Measurements from ENCODE around the gene CCDC146. TPM values are rescaled to one million over a fixed set of nuclear protein-coding genes. Genes with fewer than 3 reads are reported as not detected.
"Not testable (repeated sequence)": the region's sequence is repeated elsewhere in the genome, so short reads cannot be mapped to it uniquely, and the experiment has no call there.

The CCDC146 gene
- total RNA-seq, 4 donors from 2014 or later, result 14.7 to 23.6 (median 17.6) TPM

DNA sequence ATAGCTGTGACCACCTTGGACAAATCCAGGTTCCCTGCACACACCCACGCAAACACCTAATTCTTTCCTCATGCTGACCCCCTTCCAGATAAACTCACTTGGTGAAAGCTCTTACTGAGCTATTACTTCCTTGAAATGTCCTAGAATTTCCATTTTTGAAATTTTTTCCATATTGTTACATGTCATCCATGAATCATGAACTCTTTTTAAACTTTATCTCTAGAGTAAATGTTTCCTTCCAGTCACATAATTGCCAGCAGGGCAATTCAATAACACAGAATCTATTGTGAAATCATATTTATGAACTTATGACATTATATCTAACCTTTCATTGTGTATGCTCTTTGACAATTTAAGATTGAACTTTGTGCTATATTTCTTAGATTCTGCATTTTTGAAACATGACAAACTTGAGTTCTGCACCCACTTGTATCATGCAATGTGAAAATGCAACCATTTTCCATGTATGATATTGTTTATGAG lies 104.0 kb downstream of the CCDC146 start:
- Histone ChIP-seq H3K9me3 (peaks cover 0 to 22% (median 0%) of the 10 kb centered on the region in 4 donors), H3K36me3 (no peaks in the 10 kb centered on the region), H3K27ac (no peak overlapping the region), H3K4me3 (no peak overlapping the region), H3K27me3 (no peaks in the 10 kb centered on the region), H3K4me1 (peaks cover 0 to 16% (median 0%) of the 10 kb centered on the region in 4 donors)
- WGBS, 2 donors, result 52 to 57% methylated on average over 1 of the region's 1 CpG
- no peak for DNase-seq (ENCODE audit: low spot score in 2 of 2)
- TF ChIP-seq EP300 (IDR thresholded peaks at IDR 0.05) (no peak), POLR2A (IDR thresholded peaks at IDR 0.05) (no peak)
- TF ChIP-seq, protein P1, sequence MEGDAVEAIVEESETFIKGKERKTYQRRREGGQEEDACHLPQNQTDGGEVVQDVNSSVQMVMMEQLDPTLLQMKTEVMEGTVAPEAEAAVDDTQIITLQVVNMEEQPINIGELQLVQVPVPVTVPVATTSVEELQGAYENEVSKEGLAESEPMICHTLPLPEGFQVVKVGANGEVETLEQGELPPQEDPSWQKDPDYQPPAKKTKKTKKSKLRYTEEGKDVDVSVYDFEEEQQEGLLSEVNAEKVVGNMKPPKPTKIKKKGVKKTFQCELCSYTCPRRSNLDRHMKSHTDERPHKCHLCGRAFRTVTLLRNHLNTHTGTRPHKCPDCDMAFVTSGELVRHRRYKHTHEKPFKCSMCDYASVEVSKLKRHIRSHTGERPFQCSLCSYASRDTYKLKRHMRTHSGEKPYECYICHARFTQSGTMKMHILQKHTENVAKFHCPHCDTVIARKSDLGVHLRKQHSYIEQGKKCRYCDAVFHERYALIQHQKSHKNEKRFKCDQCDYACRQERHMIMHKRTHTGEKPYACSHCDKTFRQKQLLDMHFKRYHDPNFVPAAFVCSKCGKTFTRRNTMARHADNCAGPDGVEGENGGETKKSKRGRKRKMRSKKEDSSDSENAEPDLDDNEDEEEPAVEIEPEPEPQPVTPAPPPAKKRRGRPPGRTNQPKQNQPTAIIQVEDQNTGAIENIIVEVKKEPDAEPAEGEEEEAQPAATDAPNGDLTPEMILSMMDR (IDR thresholded peaks at IDR 0.05), result no peak

DNA sequence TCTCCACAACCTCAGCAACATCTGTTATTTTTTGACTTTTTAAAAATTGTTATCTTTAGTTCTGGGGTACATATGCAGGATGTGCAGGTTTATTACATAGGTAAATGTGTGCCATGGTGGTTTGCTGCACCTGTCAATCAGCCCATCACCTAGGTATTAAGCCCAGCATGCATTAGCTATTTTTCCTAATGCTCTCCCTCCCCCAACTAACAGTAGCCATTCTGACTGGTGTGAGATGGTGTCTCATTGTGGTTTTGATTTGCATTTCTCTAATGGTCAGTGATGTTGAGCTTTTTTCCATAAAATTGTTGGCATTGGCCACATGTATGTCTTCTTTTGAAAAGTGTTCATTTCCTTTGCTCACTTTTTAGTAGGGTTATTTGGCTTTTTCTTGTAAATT lies 106.4 kb downstream of the CCDC146 start:
- H3K36me3 ChIP-seq; H3K4me3 ChIP-seq; H3K27ac ChIP-seq; H3K27me3 ChIP-seq; DNase-seq (ENCODE audit: low spot score in 2 of 2): not testable (repeated sequence)
- Histone ChIP-seq H3K9me3 (peaks cover 0 to 22% (median 0%) of the 10 kb centered on the region in 4 donors), H3K4me1 (peaks cover 0 to 17% (median 0%) of the 10 kb centered on the region in 4 donors)

DNA sequence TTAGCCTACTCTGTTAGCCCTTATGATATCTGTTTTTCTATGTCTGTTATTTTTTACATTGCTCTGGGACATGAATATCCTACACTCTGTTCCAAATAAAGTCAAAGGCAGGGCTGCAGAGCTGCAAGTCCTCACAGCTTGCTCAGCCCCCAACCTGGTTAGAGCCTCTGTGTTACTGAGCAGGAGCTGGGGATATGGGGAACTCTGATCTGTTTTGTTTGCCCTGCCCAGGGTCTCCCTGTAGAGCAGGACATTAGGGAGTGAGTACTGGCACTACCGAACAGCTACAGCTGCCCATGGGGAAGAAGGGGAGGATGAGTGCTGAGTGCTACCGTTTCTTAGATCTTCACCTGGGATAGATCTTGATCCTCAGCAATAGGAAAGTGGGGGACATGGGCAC lies 110.1 kb downstream of the CCDC146 start:
- no peaks in the 10 kb centered on the region for H3K27me3 ChIP-seq
- no peak for DNase-seq (ENCODE audit: low spot score in 2 of 2)

DNA sequence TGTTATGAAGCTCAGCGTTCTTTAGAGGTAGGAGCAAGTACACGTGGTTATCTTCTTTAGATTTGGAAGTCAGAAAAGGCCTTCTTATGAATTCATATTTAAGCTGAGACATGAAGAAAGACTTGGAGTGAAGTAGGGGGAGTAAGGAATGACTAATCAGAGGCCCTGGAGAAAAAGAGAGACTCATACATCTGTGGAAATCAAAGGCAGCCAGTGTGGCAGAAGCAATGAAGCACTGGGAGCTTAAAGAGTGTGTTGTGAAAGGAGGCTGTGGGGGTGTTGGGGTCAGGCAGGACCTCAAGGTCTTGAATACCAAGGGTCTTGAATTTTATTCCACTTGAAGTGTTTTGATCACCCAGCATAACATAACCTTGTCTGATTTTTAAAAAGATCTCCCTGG lies 112.9 kb downstream of the CCDC146 start:
- Histone ChIP-seq H3K9me3 (peaks cover 0 to 11% (median 0%) of the 10 kb centered on the region in 4 donors), H3K27me3 (no peaks in the 10 kb centered on the region), H3K4me1 (peaks cover 0 to 21% (median 3%) of the 10 kb centered on the region in 4 donors), H3K27ac (no peak overlapping the region), H3K36me3 (peaks cover 0 to 11% (median 0%) of the 10 kb centered on the region in 3 donors), H3K4me3 (no peak overlapping the region)
- DNase-seq (ENCODE audit: low spot score in 2 of 2), result no peak
- no peak for TF ChIP-seq POLR2A (IDR thresholded peaks at IDR 0.05)
- no peak for TF ChIP-seq EP300 (IDR thresholded peaks at IDR 0.05)
- TF ChIP-seq, protein P1 (IDR thresholded peaks at IDR 0.05), result no peak
- WGBS, 2 donors, result 47 to 54% methylated on average over 2 of the region's 2 CpGs

More for the DNA sequence above, 110.1 kb downstream of the CCDC146 start:
- Histone ChIP-seq H3K27ac (no peak overlapping the region), H3K9me3 (peaks cover 0 to 22% (median 0%) of the 10 kb centered on the region in 4 donors), H3K4me1 (peaks cover 0 to 15% (median 0%) of the 10 kb centered on the region in 4 donors), H3K4me3 (no peak overlapping the region), H3K36me3 (peaks cover 0 to 8% (median 0%) of the 10 kb centered on the region in 3 donors)
- 70 to 81% methylated on average over 2 of the region's 2 CpGs for WGBS, 2 donors
- TF ChIP-seq POLR2A (IDR thresholded peaks at IDR 0.05) (no peak), EP300 (IDR thresholded peaks at IDR 0.05) (no peak)
- TF ChIP-seq, protein P1 (IDR thresholded peaks at IDR 0.05), result no peak

DNA sequence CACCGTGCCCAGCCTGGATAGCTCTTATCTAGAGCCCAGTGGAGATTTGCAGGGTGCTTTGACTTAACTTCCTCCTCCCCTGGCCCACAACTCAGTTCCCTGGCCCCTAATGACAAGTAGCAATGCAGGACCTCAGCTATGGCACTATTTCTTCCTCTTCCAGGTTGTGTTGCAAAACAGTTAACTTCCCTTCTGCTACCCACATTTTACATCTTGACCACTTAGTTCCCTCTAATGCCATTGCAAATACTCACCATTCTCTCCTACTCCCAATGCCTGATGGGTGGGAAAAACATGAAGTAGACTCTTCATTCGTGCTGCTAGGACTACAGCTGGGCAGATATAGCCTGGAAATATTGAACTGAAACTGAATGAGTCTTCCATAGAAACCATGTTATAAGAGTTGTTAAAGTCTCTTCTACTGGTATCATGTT lies 116.3 kb downstream of the CCDC146 start:
- no peak for DNase-seq (ENCODE audit: low spot score in 2 of 2)
- Histone ChIP-seq H3K4me3 (no peak overlapping the region), H3K4me1 (peaks cover 0 to 25% (median 3%) of the 10 kb centered on the region in 4 donors), H3K9me3 (no peaks in the 10 kb centered on the region), H3K36me3 (peaks cover 0 to 11% (median 0%) of the 10 kb centered on the region in 3 donors), H3K27ac (no peak overlapping the region), H3K27me3 (no peaks in the 10 kb centered on the region)
- 81 to 94% methylated on average over 2 of the region's 2 CpGs for WGBS, 2 donors
- TF ChIP-seq POLR2A (IDR thresholded peaks at IDR 0.05) (no peak), EP300 (IDR thresholded peaks at IDR 0.05) (peak in 1 of 2 donors; percentile 85)

DNA sequence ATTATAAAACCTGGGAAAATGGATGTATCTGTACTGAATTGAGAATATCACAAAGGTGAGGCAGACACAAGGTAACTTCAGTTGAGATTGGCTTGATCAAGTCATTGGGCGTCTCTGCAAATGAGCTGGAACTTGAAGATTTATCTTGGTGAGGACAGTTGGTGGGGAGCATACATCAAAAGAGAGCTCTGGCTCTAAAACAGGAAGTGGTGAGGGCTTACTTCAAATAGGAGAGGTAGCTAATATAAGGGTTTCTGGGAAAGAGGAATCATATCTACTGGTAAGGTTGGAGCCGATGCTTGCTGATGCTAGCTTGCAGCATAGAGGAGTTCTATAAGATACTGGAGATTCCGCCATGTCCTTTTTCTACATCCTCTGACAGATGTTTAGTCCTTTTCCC lies 117.1 kb downstream of the CCDC146 start:
- Histone ChIP-seq H3K36me3 (peaks cover 0 to 11% (median 0%) of the 10 kb centered on the region in 3 donors), H3K9me3 (no peaks in the 10 kb centered on the region), H3K27me3 (no peaks in the 10 kb centered on the region), H3K4me3 (no peak overlapping the region), H3K27ac (no peak overlapping the region), H3K4me1 (peaks cover 0 to 29% (median 3%) of the 10 kb centered on the region in 4 donors)
- WGBS, 2 donors, result 87 to 90% methylated on average over 3 of the region's 3 CpGs
- TF ChIP-seq POLR2A (IDR thresholded peaks at IDR 0.05) (no peak), EP300 (IDR thresholded peaks at IDR 0.05) (no peak)
- TF ChIP-seq, protein P1 (IDR thresholded peaks at IDR 0.05), result no peak
- no peak for DNase-seq (ENCODE audit: low spot score in 2 of 2)
